ENCODE data around the gene TPX2. TPM values are rescaled to one million over a fixed set of nuclear protein-coding genes. Genes with fewer than 3 reads are reported as not detected.

Gene TPX2
- total and polyA plus RNA-seq, 2 of the 8 experiments (the other 6 are each of a cell fraction or from before 2014, with no cell fraction given) = 43.6 to 125 TPM

DNA sequence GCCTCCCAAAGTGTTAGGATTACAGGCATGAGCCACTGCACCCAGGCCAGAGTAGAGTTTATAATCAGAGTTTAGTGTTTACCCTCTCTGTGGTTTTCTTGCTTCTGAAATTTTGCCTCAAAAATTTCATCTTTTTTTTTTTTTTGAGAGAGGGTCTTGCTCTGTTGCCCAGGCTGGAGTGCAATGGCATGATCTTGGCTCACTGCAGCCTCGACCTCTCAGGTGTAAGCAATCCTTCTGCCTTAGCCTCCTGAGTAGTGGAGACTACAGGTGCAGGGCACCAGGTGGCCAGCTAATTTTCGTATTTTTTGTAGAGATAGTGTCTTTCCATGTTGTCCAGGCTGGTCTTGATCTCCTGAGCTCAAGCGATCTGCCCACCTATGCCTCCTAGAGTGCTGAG is 28.7 kb downstream of the TPX2 start:
- no peak for FAIRE-seq
- H3K79me2 ChIP-seq (ENCODE audit: control insufficient read depth in 1 of 2, insufficient read depth in 2 of 2, low read length in 2 of 2) = peaks cover 0 to 10% of the 10 kb centered on the region in 2 experiments; a peak in 1 of 4 replicates
- no peak overlapping the region for H3K14ac ChIP-seq (ENCODE audit: insufficient read length)
- H3K18ac ChIP-seq (ENCODE audit: extremely low read depth, low read length) = no peak overlapping the region
- H2AK5ac ChIP-seq (ENCODE audit: low read depth, low read length) = no peak overlapping the region
- H2BK12ac ChIP-seq (ENCODE audit: low read depth, low read length) = no peak overlapping the region
- H4K8ac ChIP-seq (ENCODE audit: extremely low read depth, insufficient read depth, low read length) = no peak overlapping the region
- H2BK5ac ChIP-seq (ENCODE audit: low read depth, low read length) = no peak overlapping the region
- ChIA-PET CTCF (ENCODE audit: partially characterized antibody) (interaction anchor here (1.4 kb wide), 1 partner anchor 107 kb away, joined by 3 read pairs; no protein-coding TSS in a partner anchor), POLR2A (ENCODE audit: partially characterized antibody) (no interaction called here)
- no peak overlapping the region for H3K4ac ChIP-seq (replicated peaks; ENCODE audit: insufficient read length, low read depth, low read length)
- H3K36me3 ChIP-seq (ENCODE audit: control insufficient read depth in 2 of 4, insufficient read depth in 4 of 4, low read length in 3 of 4) = peaks cover 30 to 63% (median 46%) of the 10 kb centered on the region in 4 experiments
- H3K9ac ChIP-seq (replicated peaks in 1 of 4; ENCODE audit: extremely low read depth in 1 of 4, low read depth in 3 of 4, low read length in 3 of 4) = no peak overlapping the region
- no peaks in the 10 kb centered on the region for H3K79me1 ChIP-seq (ENCODE audit: low read depth, low read length)
- no peak overlapping the region for H4K91ac ChIP-seq (replicated peaks; ENCODE audit: insufficient read length, low read length)
- 89% methylated on average over 3 of the region's 3 CpGs; no CpG with 5 or more reads in 1 of the 2 experiments for WGBS, 2 experiments (ENCODE audit: extremely low coverage in 1 of 2, insufficient coverage in 1 of 2, insufficient read length in 1 of 2, insufficient replicate concordance in 2 of 2, low coverage in 1 of 2, low lambda C conversion rate in 2 of 2, missing lambda C conversion rate in 1 of 2)
- no peak overlapping the region for H3K4me3 ChIP-seq (ENCODE audit: extremely low read depth in 1 of 4, insufficient read depth in 2 of 4, low read depth in 3 of 4, low read length in 4 of 4)
- H3K56ac ChIP-seq (replicated peaks; ENCODE audit: insufficient read length, low read depth, low read length) = no peak overlapping the region
- H3K23ac ChIP-seq (ENCODE audit: insufficient read length) = no peak overlapping the region
- no peak overlapping the region for H2BK120ac ChIP-seq (replicated peaks; ENCODE audit: low read depth, low read length)
- peaks cover 2% of the 10 kb centered on the region in 2 experiments for H4K20me1 ChIP-seq (replicated peaks in 1 of 2; ENCODE audit: control insufficient read depth in 1 of 2, insufficient read depth in 2 of 2, low read length in 2 of 2)
- H2AFZ ChIP-seq (ENCODE audit: low read length) = no peak overlapping the region
- no peak overlapping the region for H2BK20ac ChIP-seq (ENCODE audit: low read length)
- DNase-seq (ENCODE audit: low read depth in 1 of 2, low spot score in 2 of 2) = no peak
- no peaks in the 10 kb centered on the region for H3K27me3 ChIP-seq (replicated peaks in 1 of 4; ENCODE audit: control insufficient read depth in 3 of 4, extremely low read depth in 1 of 4, insufficient read depth in 3 of 4, low read length in 3 of 4)
- H2BK15ac ChIP-seq (ENCODE audit: low read length) = no peak overlapping the region
- no peaks in the 10 kb centered on the region; a peak in 1 of 7 replicates for H3K4me1 ChIP-seq (replicated peaks in 1 of 4; ENCODE audit: control insufficient read depth in 3 of 4, insufficient read depth in 4 of 4, low read length in 3 of 4)
- H3K9me3 ChIP-seq (ENCODE audit: insufficient read depth in 2 of 2, low read depth in 1 of 2, low read length in 1 of 2) = no peaks in the 10 kb centered on the region
- H3K4me2 ChIP-seq (ENCODE audit: insufficient read depth in 1 of 2, low read depth in 2 of 2, low read length in 2 of 2) = no peak overlapping the region
- H4K5ac ChIP-seq (ENCODE audit: insufficient read length, low read depth, low read length) = no peak overlapping the region
- H3K23me2 ChIP-seq (ENCODE audit: low read depth, low read length) = no peaks in the 10 kb centered on the region
- no peak overlapping the region for H3K27ac ChIP-seq (ENCODE audit: low read depth, low read length)
- TF ChIP-seq JUND (IDR thresholded peaks at IDR 0.05; ENCODE audit: low read length) = no peak
- no peak for TF ChIP-seq SUZ12 (IDR thresholded peaks at IDR 0.05; ENCODE audit: low read length)
- no peak for TF ChIP-seq RAD21 (IDR thresholded peaks at IDR 0.05 in 1 of 2, conservative IDR thresholded peaks at IDR 0.05 in 1 of 2; ENCODE audit: low read depth in 2 of 2, low read length in 2 of 2)
- TF ChIP-seq CEBPB (IDR thresholded peaks at IDR 0.05; ENCODE audit: low read depth, low read length) = no peak
- TF ChIP-seq, protein P1, sequence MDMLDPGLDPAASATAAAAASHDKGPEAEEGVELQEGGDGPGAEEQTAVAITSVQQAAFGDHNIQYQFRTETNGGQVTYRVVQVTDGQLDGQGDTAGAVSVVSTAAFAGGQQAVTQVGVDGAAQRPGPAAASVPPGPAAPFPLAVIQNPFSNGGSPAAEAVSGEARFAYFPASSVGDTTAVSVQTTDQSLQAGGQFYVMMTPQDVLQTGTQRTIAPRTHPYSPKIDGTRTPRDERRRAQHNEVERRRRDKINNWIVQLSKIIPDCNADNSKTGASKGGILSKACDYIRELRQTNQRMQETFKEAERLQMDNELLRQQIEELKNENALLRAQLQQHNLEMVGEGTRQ (IDR thresholded peaks at IDR 0.05; ENCODE audit: low read length) = no peak
- no peak for TF ChIP-seq BRCA1 (IDR thresholded peaks at IDR 0.05; ENCODE audit: low read depth, low read length)
- TF ChIP-seq SRF (IDR thresholded peaks at IDR 0.05; ENCODE audit: low read depth, low read length) = no peak
- TF ChIP-seq JUN (IDR thresholded peaks at IDR 0.05; ENCODE audit: low read depth, low read length) = no peak
- TF ChIP-seq SAP30 (IDR thresholded peaks at IDR 0.05; ENCODE audit: insufficient read depth, insufficient replicate concordance, low read length) = no peak
- no peak for TF ChIP-seq HDAC6 (IDR thresholded peaks at IDR 0.05; ENCODE audit: low read depth, low read length)
- TF ChIP-seq KDM5A (IDR thresholded peaks at IDR 0.05; ENCODE audit: low read length) = no peak
- no peak for TF ChIP-seq TAF7 (optimal IDR thresholded peaks at IDR 0.05; ENCODE audit: borderline replicate concordance, low read depth, low read length)
- no peak for TF ChIP-seq RNF2 (IDR thresholded peaks at IDR 0.05; ENCODE audit: borderline replicate concordance, low read depth, low read length, missing control alignments, poor library complexity, severe bottlenecking)
